Measurements from ENCODE around the gene COA8. TPM values are rescaled to one million over a fixed set of nuclear protein-coding genes. Genes with fewer than 3 reads are reported as not detected.

COA8 gene
- total and polyA plus RNA-seq, 2 of the 13 experiments (the other 11 are each of a cell fraction or from before 2014, with no cell fraction given) = 10.9 to 25.1 TPM

GRCh38 chr14:103628221-103628683 is 65.5 kb downstream of the COA8 start (continued):
- TF ChIP-seq HNRNPH1 (optimal IDR thresholded peaks at IDR 0.05; ENCODE audit: low read depth, low read length) (no peak), AHR (CRISPR knock-in tag; IDR thresholded peaks at IDR 0.05) (peak; percentile 54; the same call in 1 of the 2 replicates), CHD2 (IDR thresholded peaks at IDR 0.05; ENCODE audit: low read depth, low read length) (no peak), ZFYVE20 (CRISPR knock-in tag; IDR thresholded peaks at IDR 0.05; ENCODE audit: borderline replicate concordance, low read depth) (no peak), TFE3 (CRISPR knock-in tag; IDR thresholded peaks at IDR 0.05) (no peak), ZNF784 (CRISPR knock-in tag; IDR thresholded peaks at IDR 0.05; ENCODE audit: borderline replicate concordance) (no peak), HDAC6 (IDR thresholded peaks at IDR 0.05; ENCODE audit: low read depth, low read length) (no peak), REST (IDR thresholded peaks at IDR 0.05; ENCODE audit: borderline replicate concordance in 1 of 2, low read depth in 1 of 2, low read length in 2 of 2) (no peak), ESRRA (CRISPR knock-in tag; IDR thresholded peaks at IDR 0.05; ENCODE audit: low read depth) (peak; percentile 81), LBX2 (CRISPR knock-in tag; IDR thresholded peaks at IDR 0.05; ENCODE audit: borderline replicate concordance) (no peak; the same call in 1 of the 2 replicates), ZSCAN12 (CRISPR knock-in tag; IDR thresholded peaks at IDR 0.05) (0 out of 2 replicates have a peak, but pooled peaks have one; percentile 23), ZNF468 (CRISPR knock-in tag; IDR thresholded peaks at IDR 0.05) (no peak), SIN3A (IDR thresholded peaks at IDR 0.05; ENCODE audit: borderline replicate concordance, low read depth, low read length) (peak; percentile 37; the same call in 1 of the 2 replicates), PTBP1 (IDR thresholded peaks at IDR 0.05; ENCODE audit: low read depth, low read length, poor library complexity, severe bottlenecking) (no peak), CBFB (CRISPR knock-in tag; IDR thresholded peaks at IDR 0.05) (no peak), ZBTB7B (CRISPR knock-in tag; IDR thresholded peaks at IDR 0.05) (0 out of 2 replicates have a peak, but pooled peaks have one; percentile 27), EED (CRISPR knock-in tag; IDR thresholded peaks at IDR 0.05) (no peak), MLLT10 (CRISPR knock-in tag; IDR thresholded peaks at IDR 0.05) (no peak), KDM6A (CRISPR knock-in tag; IDR thresholded peaks at IDR 0.05; ENCODE audit: low read depth) (0 out of 2 replicates have a peak, but pooled peaks have one; percentile 15), ZNF101 (CRISPR knock-in tag; IDR thresholded peaks at IDR 0.05; ENCODE audit: borderline replicate concordance, low read depth) (no peak), NCOA5 (CRISPR knock-in tag; IDR thresholded peaks at IDR 0.05) (no peak), ZNF160 (CRISPR knock-in tag; IDR thresholded peaks at IDR 0.05) (no peak), PLSCR1 (CRISPR knock-in tag; IDR thresholded peaks at IDR 0.05; ENCODE audit: borderline replicate concordance) (no peak), KDM2A (CRISPR knock-in tag; IDR thresholded peaks at IDR 0.05; ENCODE audit: borderline replicate concordance, low read depth) (peak; percentile 67)

Data from HepG2 (cell line).